ENCODE measurements around the gene TBC1D13. TPM values are rescaled to one million over a fixed set of nuclear protein-coding genes. Genes with fewer than 3 reads are reported as not detected.
A peak's percentile ranks its signal among the peaks of the same experiment; 100 is the strongest.
"Not testable (repeated sequence)": the region's sequence is repeated elsewhere in the genome, so short reads cannot be mapped to it uniquely, and the experiment has no call there.

The TBC1D13 gene
- total RNA-seq, 2 experiments from 2014 or later = 18.0 to 21.4 TPM

- DNase-seq = no peak
- peak overlapping the region; percentile 98 for H3K4me3 Mint-ChIP-seq
- H3K36me3 Mint-ChIP-seq (ENCODE audit: low read depth) = peaks cover 3% of the 10 kb centered on the region
- no peaks in the 10 kb centered on the region for H3K27me3 Mint-ChIP-seq
- no peaks in the 10 kb centered on the region for H3K9me3 Mint-ChIP-seq
- H3K27ac Mint-ChIP-seq = peak overlapping the region; percentile 94
- peaks cover 21% of the 10 kb centered on the region for H3K4me1 Mint-ChIP-seq
- ChIA-PET POLR2A (interaction anchor here (0.7 to 3.1 kb wide), 12 partner anchors 9 to 408 kb away, joined by 3 to 28 read pairs (median 4); partner anchors contain the start of genes ENDOG, SPTAN1 and ZDHHC12), CTCF (interaction anchor here (0.8 to 2.2 kb wide), 7 partner anchors 11 to 63 kb away, joined by 3 to 6 read pairs (median 4); partner anchors contain the start of genes ENDOG and ZDHHC12)
Measured at GRCh38 chr9:128770286-128771030, 16.6 kb upstream of the TBC1D13 start.

DNA sequence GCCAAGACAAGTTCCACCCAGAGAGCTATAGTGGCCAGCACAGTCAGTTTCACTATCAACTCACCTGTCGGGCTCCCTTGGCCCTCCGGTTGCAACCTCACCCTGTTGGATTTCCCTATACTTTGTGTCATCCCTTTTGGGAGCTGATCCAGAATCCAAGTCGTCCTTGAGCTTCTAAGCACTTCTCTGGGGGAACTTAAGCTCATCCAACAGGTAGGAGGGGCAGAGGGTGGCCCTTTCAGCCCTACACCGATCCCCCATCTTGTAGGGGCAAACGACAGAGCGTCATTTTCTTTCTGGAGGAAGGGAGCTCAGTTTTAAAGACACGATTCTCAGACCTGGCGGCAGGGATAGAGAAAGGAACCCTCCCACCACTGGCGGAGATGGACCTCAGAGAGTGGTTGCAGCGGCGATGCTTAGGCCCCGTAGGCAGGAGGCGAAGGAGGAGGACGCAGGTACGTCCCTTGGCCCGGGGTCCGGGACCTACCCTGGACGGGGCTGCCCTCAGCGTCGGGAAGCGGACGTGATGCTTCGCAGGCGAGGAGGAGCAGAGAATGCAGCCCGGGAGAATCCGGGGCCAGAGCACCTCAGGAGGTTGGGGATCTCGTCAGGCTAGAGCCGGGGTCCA is 15.8 kb upstream of the TBC1D13 start:
- Mint-ChIP-seq H3K9me3 (no peaks in the 10 kb centered on the region), H3K4me1 (peaks cover 21% of the 10 kb centered on the region), H3K27ac (peak overlapping the region; percentile 94), H3K4me3 (peak overlapping the region; percentile 98), H3K27me3 (no peaks in the 10 kb centered on the region), H3K36me3 (ENCODE audit: low read depth) (peaks cover 3% of the 10 kb centered on the region)
- POLR2A ChIA-PET = interaction anchor here (0.7 to 3.1 kb wide), 14 partner anchors 9 to 409 kb away, joined by 3 to 28 read pairs (median 4); partner anchors contain the start of genes ENDOG, SPOUT1, SPTAN1 and TBC1D13
- peak; percentile 27 for DNase-seq
- CTCF ChIA-PET = interaction anchor here (0.8 to 2.2 kb wide), 6 partner anchors 10 to 47 kb away, joined by 3 to 6 read pairs (median 4); partner anchors contain the start of genes ENDOG and ZDHHC12

GRCh38 chr9:128771745-128772519 is 15.1 kb upstream of the TBC1D13 start, which contains the start of gene ZER1:
ZER1 (minus strand) TSS chr9:128771927; CDS start chr9:128755565, 16,362 bp downstream.
- H3K4me1 Mint-ChIP-seq = peaks cover 21% of the 10 kb centered on the region
- ChIA-PET CTCF (interaction anchor here (1.0 to 1.4 kb wide), 4 partner anchors 16 to 48 kb away, joined by 4 to 6 read pairs (median 5); partner anchors contain the start of genes ENDOG and ZDHHC12), POLR2A (interaction anchor here (0.8 to 3.1 kb wide), 13 partner anchors 10 to 409 kb away, joined by 3 to 28 read pairs (median 4); partner anchors contain the start of genes ENDOG, SPOUT1, TBC1D13 and ZDHHC12)
- peak within 1 kb of the TSS; percentile 98 for H3K4me3 Mint-ChIP-seq
- H3K27me3 Mint-ChIP-seq = no peaks in the 10 kb centered on the region
- no peaks in the 10 kb centered on the region for H3K9me3 Mint-ChIP-seq
- peak within 1 kb of the TSS; percentile 94 for H3K27ac Mint-ChIP-seq
- DNase-seq = peak; percentile 94
- H3K36me3 Mint-ChIP-seq (ENCODE audit: low read depth) = peaks cover 3% of the 10 kb centered on the region

DNA sequence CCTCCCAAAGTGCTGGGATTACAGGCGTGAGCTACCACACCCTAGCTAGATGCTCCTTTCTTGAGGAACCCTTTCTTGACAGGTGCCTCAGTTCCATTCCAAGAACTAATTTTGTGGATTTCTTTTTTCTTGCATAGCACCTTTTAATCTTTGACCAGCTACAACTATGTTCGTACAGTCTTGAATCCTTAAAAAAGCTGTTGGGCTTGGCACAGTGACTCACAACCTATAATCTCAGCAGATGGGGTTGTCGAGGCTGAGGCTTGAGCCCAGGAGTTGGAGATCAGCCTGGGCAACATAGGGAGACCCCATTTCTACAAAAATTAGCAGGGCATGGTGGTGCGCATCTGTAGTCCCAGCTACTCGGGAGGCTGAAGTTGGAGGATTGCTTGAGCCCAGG is 14.0 kb upstream of the TBC1D13 start:
- peaks cover 21% of the 10 kb centered on the region for H3K4me1 Mint-ChIP-seq
- peak overlapping the region; percentile 21 for H3K4me3 Mint-ChIP-seq
- no peaks in the 10 kb centered on the region for H3K36me3 Mint-ChIP-seq (ENCODE audit: low read depth)
- no peak for DNase-seq
- no peaks in the 10 kb centered on the region for H3K27me3 Mint-ChIP-seq
- CTCF ChIA-PET = interaction anchor here (1.2 kb wide), 1 partner anchor 45 kb away, joined by 6 read pairs; the partner anchor contains the start of gene ENDOG
- no peak overlapping the region for H3K27ac Mint-ChIP-seq
- POLR2A ChIA-PET = interaction anchor here (0.9 to 3.1 kb wide), 5 partner anchors 9 to 48 kb away, joined by 3 to 28 read pairs (median 14); partner anchors contain the start of gene ZDHHC12
- H3K9me3 Mint-ChIP-seq = no peaks in the 10 kb centered on the region

GRCh38 chr9:128774804-128775203 is 12.2 kb upstream of the TBC1D13 start:
- Mint-ChIP-seq H3K36me3 (ENCODE audit: low read depth) (no peaks in the 10 kb centered on the region), H3K27ac (no peak overlapping the region), H3K27me3 (no peaks in the 10 kb centered on the region), H3K4me1 (peaks cover 19% of the 10 kb centered on the region), H3K4me3 (no peak overlapping the region), H3K9me3 (no peaks in the 10 kb centered on the region)
- DNase-seq = no peak
- POLR2A ChIA-PET = no interaction called here
- CTCF ChIA-PET = interaction anchor here (0.7 kb wide), 1 partner anchor 15 kb away, joined by 3 read pairs; no protein-coding TSS in a partner anchor

DNA sequence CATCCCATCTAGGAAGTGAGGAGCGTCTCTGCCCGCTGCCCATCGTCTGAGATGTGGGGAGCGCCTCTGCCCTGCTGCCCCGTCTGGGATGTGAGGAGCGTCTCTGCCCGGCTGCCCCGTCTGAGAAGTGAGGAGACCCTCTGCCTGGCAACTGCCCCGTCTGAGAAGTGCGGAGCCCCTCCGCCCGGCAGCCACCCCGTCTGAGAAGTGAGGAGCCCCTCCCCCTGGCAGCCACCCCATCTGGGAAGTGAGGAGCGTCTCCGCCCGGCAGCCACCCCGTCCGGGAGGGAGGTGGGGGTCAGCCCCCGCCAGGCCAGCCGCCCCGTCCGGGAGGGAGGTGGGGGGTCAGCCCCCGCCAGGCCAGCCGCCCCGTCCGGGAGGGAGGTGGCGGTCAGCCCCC is 7.0 kb upstream of the TBC1D13 start:
- H3K4me1 Mint-ChIP-seq; H3K27me3 Mint-ChIP-seq; H3K9me3 Mint-ChIP-seq; POLR2A ChIA-PET; H3K36me3 Mint-ChIP-seq (ENCODE audit: low read depth); H3K4me3 Mint-ChIP-seq; DNase-seq; CTCF ChIA-PET; H3K27ac Mint-ChIP-seq: not testable (repeated sequence)

DNA sequence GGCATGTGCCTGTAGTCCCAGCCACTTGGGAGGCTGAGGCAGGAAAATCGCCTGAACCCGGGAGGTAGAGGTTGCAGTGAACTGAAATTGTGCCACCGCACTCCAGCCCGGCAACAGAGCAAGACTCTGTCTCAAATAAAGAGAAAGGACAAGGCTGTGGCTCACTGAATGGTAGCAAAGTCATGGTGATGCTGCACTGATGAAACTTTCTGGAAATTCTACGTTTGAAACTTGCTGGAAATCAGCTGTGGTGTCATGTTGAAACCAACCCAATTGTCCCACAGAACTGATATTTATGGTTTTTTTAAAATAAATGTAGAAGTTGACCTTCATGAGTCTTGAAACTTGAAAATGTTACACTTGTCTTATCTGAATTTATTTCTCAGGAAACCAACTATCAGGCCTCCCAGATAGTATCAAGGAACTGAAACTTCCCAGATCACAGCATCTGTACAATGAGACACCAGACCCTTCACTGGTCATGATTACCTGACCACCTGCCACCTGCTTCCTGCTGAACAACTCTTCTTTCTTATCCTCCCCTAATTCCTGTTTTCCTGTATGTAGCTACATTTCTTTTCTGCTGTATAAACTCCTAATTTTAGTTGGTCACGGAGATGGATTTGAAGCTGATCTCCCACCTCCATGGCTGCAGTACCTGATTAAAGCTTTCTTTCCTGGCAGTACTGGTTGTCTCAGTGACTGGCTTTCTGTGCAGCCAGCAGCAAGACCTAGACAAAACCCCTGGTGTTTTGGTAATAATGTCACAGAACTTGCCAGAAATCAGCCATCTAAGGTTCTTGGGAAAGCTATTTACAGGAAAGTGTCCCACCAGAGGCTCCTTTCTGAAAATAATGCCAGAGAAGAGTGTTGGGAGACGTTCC is 5.6 kb upstream of the TBC1D13 start:
- H3K9me3 Mint-ChIP-seq = peaks cover 2% of the 10 kb centered on the region

DNA sequence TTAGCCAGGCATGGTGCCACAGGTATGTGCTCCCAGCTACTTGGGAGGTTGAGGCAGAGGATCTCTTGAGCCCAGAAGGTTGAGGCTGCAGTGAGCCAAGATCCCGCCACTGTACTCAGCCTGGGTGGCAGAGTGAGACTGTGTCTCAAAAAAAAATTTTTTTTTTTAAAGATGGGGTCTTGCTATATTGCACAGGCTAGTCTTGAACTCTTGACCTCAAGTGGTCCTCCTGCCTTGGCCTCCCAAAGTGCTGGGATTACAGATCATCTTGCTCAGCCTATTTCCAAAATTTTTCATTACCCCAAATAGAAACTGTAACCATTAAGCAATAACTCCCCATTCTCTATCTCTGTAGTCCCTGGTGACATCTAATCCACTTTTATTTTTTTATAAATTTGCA is 4.4 kb upstream of the TBC1D13 start:
- no peak for DNase-seq
- peaks cover 2% of the 10 kb centered on the region for H3K9me3 Mint-ChIP-seq
- H3K4me3 Mint-ChIP-seq = no peak overlapping the region
- H3K27ac Mint-ChIP-seq = no peak overlapping the region
- H3K27me3 Mint-ChIP-seq = no peaks in the 10 kb centered on the region
- ChIA-PET POLR2A (interaction anchor here (1.6 kb wide), 1 partner anchor 11 kb away, joined by 14 read pairs; the partner anchor contains the start of gene ZER1), CTCF (interaction anchor here (1.6 to 1.8 kb wide), 2 partner anchors 12 to 36 kb away, joined by 3 to 4 read pairs; partner anchors contain the start of gene ENDOG)
- H3K36me3 Mint-ChIP-seq (ENCODE audit: low read depth) = no peaks in the 10 kb centered on the region
- peaks cover 5% of the 10 kb centered on the region for H3K4me1 Mint-ChIP-seq

More for the DNA sequence above, 5.6 kb upstream of the TBC1D13 start:
- Mint-ChIP-seq H3K27me3 (no peaks in the 10 kb centered on the region), H3K4me3 (no peak overlapping the region), H3K36me3 (ENCODE audit: low read depth) (no peaks in the 10 kb centered on the region), H3K27ac (no peak overlapping the region), H3K4me1 (peaks cover under 1% of the 10 kb centered on the region)
- no peak for DNase-seq
- ChIA-PET POLR2A (interaction anchor here (1.6 kb wide), 1 partner anchor 9 kb away, joined by 14 read pairs; the partner anchor contains the start of gene ZER1), CTCF (interaction anchor here (0.6 to 1.6 kb wide), 4 partner anchors 10 to 487 kb away, joined by 3 to 4 read pairs (median 4); partner anchors contain the start of gene ENDOG)

DNA sequence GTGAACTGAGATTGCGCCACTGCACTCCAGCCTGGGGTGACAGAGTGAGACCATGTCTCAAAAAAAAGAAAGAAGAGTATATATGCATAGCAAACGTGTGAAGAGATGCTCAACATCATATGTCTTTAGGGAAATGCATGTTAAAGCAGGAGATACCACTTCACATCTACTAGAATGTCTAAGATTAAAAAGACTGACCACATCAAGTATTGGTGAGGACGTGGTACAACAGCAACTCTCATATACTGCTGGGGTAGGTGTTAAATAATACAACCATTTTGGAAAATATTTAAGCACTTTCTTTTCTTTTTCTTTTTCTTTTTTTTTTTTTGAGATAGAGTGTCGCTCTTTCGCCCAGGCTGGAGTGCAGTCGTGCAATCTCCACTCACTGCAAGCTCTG is 1.6 kb upstream of the TBC1D13 start:
- H3K36me3 Mint-ChIP-seq (ENCODE audit: low read depth) = no peaks in the 10 kb centered on the region
- CTCF ChIA-PET = interaction anchor here (1.3 kb wide), 1 partner anchor 14 kb away, joined by 3 read pairs; no protein-coding TSS in a partner anchor
- no peaks in the 10 kb centered on the region for H3K27me3 Mint-ChIP-seq
- peaks cover 2% of the 10 kb centered on the region for H3K9me3 Mint-ChIP-seq
- no peak for DNase-seq
- peak overlapping the region; percentile 5 for H3K4me3 Mint-ChIP-seq
- no peak overlapping the region for H3K27ac Mint-ChIP-seq
- POLR2A ChIA-PET = interaction anchor here (0.9 kb wide), 1 partner anchor 61 kb away, joined by 3 read pairs; no protein-coding TSS in a partner anchor
- peaks cover 17% of the 10 kb centered on the region for H3K4me1 Mint-ChIP-seq

GRCh38 chr9:128787659-128788058 is 606 bp downstream of the TBC1D13 start:
- Mint-ChIP-seq H3K4me3 (peak overlapping the region; percentile 93), H3K27ac (peak overlapping the region; percentile 81), H3K9me3 (no peaks in the 10 kb centered on the region), H3K4me1 (peaks cover 17% of the 10 kb centered on the region), H3K36me3 (ENCODE audit: low read depth) (peaks cover 13% of the 10 kb centered on the region), H3K27me3 (no peaks in the 10 kb centered on the region)
- ChIA-PET POLR2A (interaction anchor here (0.8 to 2.0 kb wide), 3 partner anchors 16 to 236 kb away, joined by 4 to 14 read pairs (median 7); partner anchors contain the start of genes ENDOG and ZER1), CTCF (interaction anchor here (1.2 to 2.2 kb wide), 3 partner anchors 16 to 30 kb away, joined by 4 to 15 read pairs (median 6); partner anchors contain the start of gene ENDOG)
- no peak for DNase-seq

- peaks cover 18% of the 10 kb centered on the region for H3K36me3 Mint-ChIP-seq (ENCODE audit: low read depth)
- peaks cover 17% of the 10 kb centered on the region for H3K4me1 Mint-ChIP-seq
- H3K9me3 Mint-ChIP-seq = no peaks in the 10 kb centered on the region
- no peak for DNase-seq
- H3K27me3 Mint-ChIP-seq = no peaks in the 10 kb centered on the region
- ChIA-PET CTCF (interaction anchor here (1.2 to 2.2 kb wide), 3 partner anchors 17 to 30 kb away, joined by 4 to 15 read pairs (median 6); partner anchors contain the start of gene ENDOG), POLR2A (interaction anchor here (0.8 to 2.0 kb wide), 7 partner anchors 17 to 237 kb away, joined by 3 to 14 read pairs (median 4); partner anchors contain the start of genes ENDOG, SET, SPOUT1 and ZER1)
- peak overlapping the region; percentile 93 for H3K4me3 Mint-ChIP-seq
- H3K27ac Mint-ChIP-seq = peak overlapping the region; percentile 81
Measured at GRCh38 chr9:128788445-128788844, 1.4 kb downstream of the TBC1D13 start.

Measured in activated CD4-positive, alpha-beta memory T cell treated with anti-CD3 and anti-CD28 coated beads, Interleukin-2, amount 10 ng/mL, durations not matched to agents 7 days and 5 days (primary cell).